Measurements from ENCODE around the gene TTC28. TPM values are rescaled to one million over a fixed set of nuclear protein-coding genes. Genes with fewer than 3 reads are reported as not detected.
A peak's percentile ranks its signal among the peaks of the same experiment; 100 is the strongest.

The TTC28 gene
- total RNA-seq, 1 donor from 2014 or later = 7.9 TPM

- CTCF ChIA-PET = interaction anchor here (0.8 to 4.6 kb wide), 3 partner anchors 136 to 574 kb away, joined by 3 to 30 read pairs (median 3); no protein-coding TSS in a partner anchor
- POLR2A ChIA-PET = no interaction called here
- Mint-ChIP-seq H3K4me1 (peaks cover 2% of the 10 kb centered on the region), H3K36me3 (ENCODE audit: low read depth) (no peaks in the 10 kb centered on the region), H3K27me3 (no peaks in the 10 kb centered on the region), H3K27ac (no peak overlapping the region), H3K4me3 (no peak overlapping the region), H3K9me3 (no peaks in the 10 kb centered on the region)
- ATAC-seq (ENCODE audit: low read depth) (no peak), DNase-seq (no peak)
- intact Hi-C loops (cut with micrococcal nuclease) = no loop called here
- no peak for TF ChIP-seq CTCF (IDR thresholded peaks at IDR 0.05)
Measured at GRCh38 chr22:28021998-28022660, 657.5 kb downstream of the TTC28 start.

GRCh38 chr22:28021116-28021997 lies 658.3 kb downstream of the TTC28 start:
- Mint-ChIP-seq H3K9me3 (no peaks in the 10 kb centered on the region), H3K27me3 (no peaks in the 10 kb centered on the region), H3K4me1 (peaks cover 2% of the 10 kb centered on the region), H3K27ac (no peak overlapping the region), H3K36me3 (ENCODE audit: low read depth) (no peaks in the 10 kb centered on the region), H3K4me3 (no peak overlapping the region)
- DNase-seq (no peak), ATAC-seq (ENCODE audit: low read depth) (no peak)
- intact Hi-C loops (cut with micrococcal nuclease) = no loop called here
- ChIA-PET POLR2A (no interaction called here), CTCF (interaction anchor here (1.1 to 4.6 kb wide), 6 partner anchors 7 to 1020 kb away, joined by 3 to 30 read pairs (median 4); no protein-coding TSS in a partner anchor)
- TF ChIP-seq CTCF (IDR thresholded peaks at IDR 0.05) = no peak

GRCh38 chr22:28019881-28020861 lies 659.5 kb downstream of the TTC28 start:
- CTCF ChIA-PET = interaction anchor here (1.0 to 4.6 kb wide), 15 partner anchors 8 to 1021 kb away, joined by 3 to 30 read pairs (median 3); no protein-coding TSS in a partner anchor
- POLR2A ChIA-PET = no interaction called here

GRCh38 chr22:28019360-28019759 lies 660.3 kb downstream of the TTC28 start:
- intact Hi-C loops (cut with micrococcal nuclease) = no loop called here
- Mint-ChIP-seq H3K27me3 (no peaks in the 10 kb centered on the region), H3K27ac (no peak overlapping the region), H3K4me1 (peaks cover 2% of the 10 kb centered on the region), H3K4me3 (no peak overlapping the region), H3K36me3 (ENCODE audit: low read depth) (no peaks in the 10 kb centered on the region), H3K9me3 (no peaks in the 10 kb centered on the region)
- ATAC-seq (ENCODE audit: low read depth) (no peak), DNase-seq (no peak)
- ChIA-PET POLR2A (no interaction called here), CTCF (interaction anchor here (1.0 to 4.6 kb wide), 14 partner anchors 9 to 1021 kb away, joined by 3 to 30 read pairs (median 3); no protein-coding TSS in a partner anchor)
- TF ChIP-seq CTCF (IDR thresholded peaks at IDR 0.05) = no peak

More at GRCh38 chr22:28019881-28020861, 659.5 kb downstream of the TTC28 start:
- H3K36me3 Mint-ChIP-seq (ENCODE audit: low read depth) = no peaks in the 10 kb centered on the region
- H3K27ac Mint-ChIP-seq = no peak overlapping the region
- H3K4me1 Mint-ChIP-seq = peaks cover 2% of the 10 kb centered on the region
- intact Hi-C loops (cut with micrococcal nuclease) = loop anchor here (1.0 kb wide), 2 partner anchors 809 to 1020 kb away; no protein-coding TSS in a partner anchor
- H3K4me3 Mint-ChIP-seq = no peak overlapping the region
- ATAC-seq (ENCODE audit: low read depth) (peak; percentile 96), DNase-seq (peak; percentile 58)
- TF ChIP-seq CTCF (IDR thresholded peaks at IDR 0.05) = no peak
- no peaks in the 10 kb centered on the region for H3K9me3 Mint-ChIP-seq
- no peaks in the 10 kb centered on the region for H3K27me3 Mint-ChIP-seq
